Panc1 (cell line): Measurements from ENCODE around the gene PSMC1. TPM values are rescaled to one million over a fixed set of nuclear protein-coding genes. Genes with fewer than 3 reads are reported as not detected.

ENCODE experiments used
- ATAC-seq: fragments of 200-7000 bp; cut with Tn5 transposase; 2 replicates; pipeline ENCODE4 v1.9.1; 2020; ENCODE audit warnings: mild to moderate bottlenecking, moderate library complexity
- Bru-seq: library from RNA; stranded (reverse); fragments of 400-500 nt; gene quantifications from one replicate; lab custom pipeline; 2021; lab: Mats Ljungman, UMichigan
- BruChase-seq, 2 experiments: library from RNA; stranded (reverse); fragments of 400-500 nt; gene quantifications; one replicate each; lab custom pipeline; 2021; lab: Mats Ljungman, UMichigan
- BruUV-seq: library from RNA; stranded (reverse); fragments of 400-500 nt; replicated peaks from 2 replicates; lab custom pipeline; 2021; lab: Mats Ljungman, UMichigan
- CTCF ChIA-PET: fragments of 300-600 bp; sonication (Branson Sonifier 250); formaldehyde crosslinking; loops from one replicate; lab custom pipeline; 2022; ENCODE audit warnings: antibody characterized with exemption; lab: Charles Lee
- POLR2A ChIA-PET: fragments of 300-600 bp; sonication (Branson Sonifier 250); formaldehyde crosslinking; loops from one replicate; lab custom pipeline; 2022; ENCODE audit warnings: antibody characterized with exemption; lab: Charles Lee
- DNase-seq: peaks from one replicate; pipeline ENCODE4 v3.0.0-alpha.2; 2010; ENCODE audit warnings: low read depth, low spot score
- H3K27ac ChIP-seq: 2 replicates; pipeline ENCODE4 v1.5.1; 2011; ENCODE audit warnings: mild to moderate bottlenecking, low read length, inconsistent platforms
- H3K27me3 ChIP-seq: fragments of 200-500 bp; sonication (Bioruptor generic); 2 replicates; pipeline ENCODE4 v1.6.0; 2014; ENCODE audit warnings: low read length, inconsistent platforms; ENCODE audit not compliant: control insufficient read depth, insufficient read depth
- H3K36me3 ChIP-seq: fragments of 200-500 bp; sonication (Bioruptor generic); 2 replicates; pipeline ENCODE4 v1.5.1; 2014; ENCODE audit warnings: inconsistent platforms, mild to moderate bottlenecking, low read length, moderate library complexity; ENCODE audit not compliant: control insufficient read depth, insufficient read depth
- H3K4me1 ChIP-seq: 2 replicates; pipeline ENCODE4 v1.5.1; 2011; ENCODE audit warnings: inconsistent platforms, mild to moderate bottlenecking, low read length, moderate library complexity; ENCODE audit not compliant: control insufficient read depth, insufficient read depth
- H3K4me3 ChIP-seq, 2 experiments: 2 replicates each; pipeline ENCODE4 v1.5.1; 2011 to 2012; ENCODE audit warnings: low read depth in 2 of 2, low read length in 2 of 2, mild to moderate bottlenecking in 2 of 2, inconsistent platforms in 1 of 2, moderate library complexity in 1 of 2
- H3K9me3 ChIP-seq: fragments of 200-500 bp; sonication (Bioruptor generic); 2 replicates; pipeline ENCODE4 v1.5.1; 2014; ENCODE audit warnings: low read depth, mild to moderate bottlenecking, inconsistent platforms, low read length, moderate library complexity; ENCODE audit not compliant: control insufficient read depth, insufficient read depth
- POLR2AphosphoS5 ChIP-seq: IDR thresholded peaks from 2 replicates; pipeline ENCODE4 v1.6.1; 2012; ENCODE audit warnings: mild to moderate bottlenecking, low read depth, low read length, moderate library complexity
- SIN3A ChIP-seq: IDR thresholded peaks from 2 replicates; pipeline ENCODE4 v1.6.1; 2012; ENCODE audit warnings: low read depth, mild to moderate bottlenecking, low read length, moderate library complexity, borderline replicate concordance; ENCODE audit not compliant: insufficient read depth
- TCF7L2 ChIP-seq: IDR thresholded peaks from 2 replicates; pipeline ENCODE4 v1.6.1; 2011; ENCODE audit warnings: mild to moderate bottlenecking, low read depth, low read length, inconsistent platforms
- in situ Hi-C: cut with HindIII; loops from 2 replicates; pipeline ENCODE4 v1.10.0; 2016; ENCODE audit warnings: low sequenced_read_pairs, low pct_unique_long_range_greater_than_20kb
- intact Hi-C: fragments of 100-400 bp; cut with micrococcal nuclease; formaldehyde crosslinking; loops from one replicate; pipeline ENCODE4 v1.10.0; 2022; ENCODE audit not compliant: unreplicated experiment
- long read RNA-seq: library from polyadenylated mRNA; unstranded; transcript quantifications from one replicate; pipeline ENCODE4 v2.0.0, GENCODE V29; 2021; ENCODE audit not compliant: unreplicated experiment
- polyA plus RNA-seq: library from polyadenylated mRNA; unstranded; fragments of >200 nt; gene quantifications from one replicate; pipeline ENCODE4 v1.2.1, GENCODE V29; 2012; ENCODE audit warnings: missing spikeins; ENCODE audit not compliant: insufficient read length
- total RNA-seq: library from RNA; stranded (reverse); gene quantifications from one replicate; pipeline ENCODE4 v1.2.1, GENCODE V29; 2021; ENCODE audit not compliant: unreplicated experiment
- TF ChIP-seq, protein P1 (sequence below), 2 experiments: IDR thresholded peaks; 2 replicates each; pipeline ENCODE4 v1.6.1; 2011 to 2012; ENCODE audit warnings: low read depth in 2 of 2, control low read depth in 1 of 2, low read length in 1 of 2, mild to moderate bottlenecking in 1 of 2, moderate library complexity in 1 of 2; ENCODE audit not compliant: insufficient read depth in 1 of 2
- TF ChIP-seq, protein P2 (sequence below): fragments of 450-650 bp; IDR thresholded peaks from 2 replicates; pipeline ENCODE4 v1.5.1; 2017; ENCODE audit warnings: mild to moderate bottlenecking

Gene PSMC1
- total RNA-seq (112 TPM), Bru-seq, nascent RNA (percentile 89 among the genes with signal in this experiment), BruChase-seq, experiment 1, labeled RNA remaining after a 2-hour chase (percentile 84 among the genes with signal in this experiment), BruChase-seq, experiment 2, labeled RNA remaining after a 6-hour chase (percentile 93 among the genes with signal in this experiment)
- 73.5 TPM for polyA plus RNA-seq
- long read RNA-seq, full-length matches to known transcripts: 237 of 280 reads
- long read RNA-seq, partial matches to known transcripts: 36 of 280 reads
- long read RNA-seq, other reads (novel, unspliced or antisense): 7 of 280 reads

DNA sequence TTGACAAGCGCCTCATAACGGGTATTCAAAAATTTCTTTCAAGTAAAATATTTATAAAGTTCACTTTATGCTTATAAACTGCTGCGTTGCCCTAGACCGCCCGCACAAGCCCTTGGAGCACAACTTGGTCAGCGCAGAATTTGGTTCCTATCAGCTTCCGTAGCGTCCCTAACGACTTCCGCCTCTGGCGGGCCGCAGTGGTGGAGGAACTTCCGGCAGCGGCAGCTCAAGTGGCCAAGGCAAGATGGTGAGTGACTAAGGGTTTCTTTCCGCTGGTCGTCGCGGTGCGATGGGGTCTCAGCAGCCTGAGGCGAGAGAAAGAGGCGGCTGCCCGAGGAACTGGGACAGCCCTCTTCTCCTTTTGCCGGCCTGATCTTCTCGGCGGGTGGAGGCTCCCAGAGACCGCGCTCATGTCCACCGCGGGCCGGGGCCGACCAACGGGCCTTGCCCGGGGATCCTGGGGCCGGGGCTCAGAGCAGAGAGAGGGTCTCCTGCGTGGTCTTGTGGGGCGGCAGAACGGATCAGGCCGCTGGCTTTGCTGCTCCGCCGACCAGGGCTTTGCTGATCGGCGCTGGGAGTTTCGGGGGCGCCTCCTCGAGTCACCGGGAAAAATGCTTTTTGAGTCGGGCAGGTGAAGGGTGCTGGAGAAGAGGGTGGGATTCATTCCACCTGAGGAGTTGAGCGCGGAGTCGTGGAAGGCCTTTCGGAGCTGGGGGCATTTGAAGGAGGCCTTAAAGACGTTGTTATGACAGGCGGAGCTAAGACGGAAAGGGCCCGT, at the start of gene PSMC1:
Gene PSMC1 (plus strand): TSS at position 200 of the 778 bp plus-strand sequence. CDS start 45 bp downstream, at position 245.
- DNase-seq (peak; percentile 78), ATAC-seq (peak; percentile 99)
- peak; percentile 78; the same call in 1 of the 2 replicates for TF ChIP-seq SIN3A
- TF ChIP-seq TCF7L2: no peak
- TF ChIP-seq, protein P1, sequence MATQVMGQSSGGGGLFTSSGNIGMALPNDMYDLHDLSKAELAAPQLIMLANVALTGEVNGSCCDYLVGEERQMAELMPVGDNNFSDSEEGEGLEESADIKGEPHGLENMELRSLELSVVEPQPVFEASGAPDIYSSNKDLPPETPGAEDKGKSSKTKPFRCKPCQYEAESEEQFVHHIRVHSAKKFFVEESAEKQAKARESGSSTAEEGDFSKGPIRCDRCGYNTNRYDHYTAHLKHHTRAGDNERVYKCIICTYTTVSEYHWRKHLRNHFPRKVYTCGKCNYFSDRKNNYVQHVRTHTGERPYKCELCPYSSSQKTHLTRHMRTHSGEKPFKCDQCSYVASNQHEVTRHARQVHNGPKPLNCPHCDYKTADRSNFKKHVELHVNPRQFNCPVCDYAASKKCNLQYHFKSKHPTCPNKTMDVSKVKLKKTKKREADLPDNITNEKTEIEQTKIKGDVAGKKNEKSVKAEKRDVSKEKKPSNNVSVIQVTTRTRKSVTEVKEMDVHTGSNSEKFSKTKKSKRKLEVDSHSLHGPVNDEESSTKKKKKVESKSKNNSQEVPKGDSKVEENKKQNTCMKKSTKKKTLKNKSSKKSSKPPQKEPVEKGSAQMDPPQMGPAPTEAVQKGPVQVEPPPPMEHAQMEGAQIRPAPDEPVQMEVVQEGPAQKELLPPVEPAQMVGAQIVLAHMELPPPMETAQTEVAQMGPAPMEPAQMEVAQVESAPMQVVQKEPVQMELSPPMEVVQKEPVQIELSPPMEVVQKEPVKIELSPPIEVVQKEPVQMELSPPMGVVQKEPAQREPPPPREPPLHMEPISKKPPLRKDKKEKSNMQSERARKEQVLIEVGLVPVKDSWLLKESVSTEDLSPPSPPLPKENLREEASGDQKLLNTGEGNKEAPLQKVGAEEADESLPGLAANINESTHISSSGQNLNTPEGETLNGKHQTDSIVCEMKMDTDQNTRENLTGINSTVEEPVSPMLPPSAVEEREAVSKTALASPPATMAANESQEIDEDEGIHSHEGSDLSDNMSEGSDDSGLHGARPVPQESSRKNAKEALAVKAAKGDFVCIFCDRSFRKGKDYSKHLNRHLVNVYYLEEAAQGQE (IDR thresholded peaks at IDR 0.05; ENCODE audit: insufficient read depth in 1 of 2, low read depth in 2 of 2, low read length in 1 of 2): no peak
- TF ChIP-seq POLR2AphosphoS5: peak; percentile 80
- TF ChIP-seq, protein P2, sequence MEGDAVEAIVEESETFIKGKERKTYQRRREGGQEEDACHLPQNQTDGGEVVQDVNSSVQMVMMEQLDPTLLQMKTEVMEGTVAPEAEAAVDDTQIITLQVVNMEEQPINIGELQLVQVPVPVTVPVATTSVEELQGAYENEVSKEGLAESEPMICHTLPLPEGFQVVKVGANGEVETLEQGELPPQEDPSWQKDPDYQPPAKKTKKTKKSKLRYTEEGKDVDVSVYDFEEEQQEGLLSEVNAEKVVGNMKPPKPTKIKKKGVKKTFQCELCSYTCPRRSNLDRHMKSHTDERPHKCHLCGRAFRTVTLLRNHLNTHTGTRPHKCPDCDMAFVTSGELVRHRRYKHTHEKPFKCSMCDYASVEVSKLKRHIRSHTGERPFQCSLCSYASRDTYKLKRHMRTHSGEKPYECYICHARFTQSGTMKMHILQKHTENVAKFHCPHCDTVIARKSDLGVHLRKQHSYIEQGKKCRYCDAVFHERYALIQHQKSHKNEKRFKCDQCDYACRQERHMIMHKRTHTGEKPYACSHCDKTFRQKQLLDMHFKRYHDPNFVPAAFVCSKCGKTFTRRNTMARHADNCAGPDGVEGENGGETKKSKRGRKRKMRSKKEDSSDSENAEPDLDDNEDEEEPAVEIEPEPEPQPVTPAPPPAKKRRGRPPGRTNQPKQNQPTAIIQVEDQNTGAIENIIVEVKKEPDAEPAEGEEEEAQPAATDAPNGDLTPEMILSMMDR: no peak
- in situ Hi-C loops: no loop called here
- ChIA-PET POLR2A (interaction anchor here (0.5 to 0.7 kb wide), 2 partner anchors 9 to 11 kb away, joined by 3 read pairs; no protein-coding TSS in a partner anchor), CTCF (no interaction called here)
- peak within 1 kb of the TSS; percentile 92 to 94 for H3K4me3 ChIP-seq
- H3K36me3 ChIP-seq: peaks cover 17% of the 10 kb centered on the region
- H3K4me1 ChIP-seq: peaks cover 5% of the 10 kb centered on the region
- BruUV-seq: TSS peak; percentile 84
- no peaks in the 10 kb centered on the region for H3K9me3 ChIP-seq
- H3K27ac ChIP-seq: peak within 1 kb of the TSS; percentile 84
- intact Hi-C loops: no loop called here
- no peaks in the 10 kb centered on the region; the same call in 1 of the 2 replicates for H3K27me3 ChIP-seq

DNA sequence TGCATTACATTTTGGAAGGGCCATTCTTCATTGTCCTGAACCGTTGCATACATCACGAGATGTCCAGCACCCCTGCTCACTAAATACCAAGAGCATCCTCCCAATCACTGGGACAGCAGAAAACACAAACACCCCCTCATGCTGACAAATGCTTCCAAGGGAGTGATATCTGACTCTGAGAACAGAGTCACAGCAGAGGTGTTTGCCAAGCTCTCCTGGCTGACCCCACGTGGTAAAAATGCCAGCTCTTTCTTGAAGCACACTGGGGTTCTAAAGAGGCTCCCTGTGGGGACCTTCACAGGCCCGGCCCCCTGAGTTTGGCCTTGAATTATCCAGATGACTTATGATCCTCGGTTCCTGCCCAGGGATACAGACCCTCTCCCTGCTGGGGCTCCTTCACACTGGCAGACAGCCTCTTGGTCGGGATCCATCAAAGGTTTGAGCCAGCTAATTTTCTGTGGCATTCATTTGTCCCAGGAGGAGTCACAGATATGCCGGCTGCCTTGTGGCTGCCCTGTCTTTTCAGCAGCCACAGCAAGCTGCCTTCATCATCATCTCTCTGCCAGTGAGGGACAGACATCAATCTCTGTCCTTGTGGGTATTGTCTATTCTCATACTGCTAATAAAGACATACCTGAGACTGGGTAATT, 43.1 kb upstream of the PSMC1 start:
- ATAC-seq (no peak), DNase-seq (no peak)
- H3K9me3 ChIP-seq: no peaks in the 10 kb centered on the region

More for the DNA sequence above, 43.1 kb upstream of the PSMC1 start:
- TF ChIP-seq, protein P2: no peak
- TF ChIP-seq TCF7L2: no peak
- TF ChIP-seq, protein P1 (IDR thresholded peaks at IDR 0.05; ENCODE audit: insufficient read depth in 1 of 2, low read depth in 2 of 2, low read length in 1 of 2): no peak
- TF ChIP-seq POLR2AphosphoS5: no peak
- TF ChIP-seq SIN3A: no peak
- peaks cover 2% of the 10 kb centered on the region; the same call in 1 of the 2 replicates for H3K27me3 ChIP-seq
- no peaks in the 10 kb centered on the region for H3K4me1 ChIP-seq
- no peak overlapping the region for H3K27ac ChIP-seq
- CTCF ChIA-PET: no interaction called here
- POLR2A ChIA-PET: no interaction called here
- intact Hi-C loops: no loop called here
- in situ Hi-C loops: no loop called here
- H3K4me3 ChIP-seq: no peak overlapping the region
- BruUV-seq: no TSS peak
- H3K36me3 ChIP-seq: no peaks in the 10 kb centered on the region
